A549 (cell line): ENCODE measurements around the gene BMPER. TPM values are rescaled to one million over a fixed set of nuclear protein-coding genes. Genes with fewer than 3 reads are reported as not detected.
A peak's percentile ranks its signal among the peaks of the same experiment; 100 is the strongest.

Source experiments
- ATAC-seq, 2 experiments: fragments of 200-7000 bp in 1 of 2; fragments of >200 bp in 1 of 2; cut with Nextera tagmentation in 1 of 2; cut with Tn5 transposase in 1 of 2; 3 replicates each; pipeline versions ENCODE4 v1.8.0 to v1.9.1; 2018 to 2020; ENCODE audit warnings: mild to moderate bottlenecking in 1 of 2, moderate library complexity in 1 of 2
- CTCF ChIA-PET: fragments of 300-600 bp; sonication (Branson Sonifier 250); formaldehyde crosslinking; extraction: SDS; loops from one replicate; lab custom pipeline; 2021; ENCODE audit warnings: antibody characterized with exemption, inconsistent platforms; lab: Yijun Ruan, JAX
- POLR2A ChIA-PET: fragments of 350-600 bp; formaldehyde crosslinking; extraction: SDS; loops from one replicate; lab custom pipeline; 2021; ENCODE audit warnings: antibody characterized with exemption, inconsistent platforms; lab: Yijun Ruan, JAX
- DNase-seq, 2 experiments: peaks; one replicate each; pipeline versions ENCODE4 v3.0.0 to v3.0.0-alpha.2; 2011 to 2016; ENCODE audit warnings: low read depth in 1 of 2, low spot score in 1 of 2
- FAIRE-seq: peaks from 2 replicates; lab custom pipeline; 2011; peaks lifted over from hg19 to GRCh38; lab: Jason Lieb, UNC
- H3K27ac ChIP-seq, 2 experiments: fragments of >200 bp; sonication (Bioruptor Twin); formaldehyde crosslinking; 3 replicates each; pipeline ENCODE4 v1.5.1; 2016 to 2017
- H3K4me1 ChIP-seq: fragments of >200 bp; sonication (Bioruptor Twin); formaldehyde crosslinking; 3 replicates; pipeline ENCODE4 v1.6.1; 2016
- H3K4me2 ChIP-seq: fragments of >200 bp; sonication (Bioruptor Twin); formaldehyde crosslinking; 3 replicates; pipeline ENCODE4 v1.6.1; 2016
- H3K4me3 ChIP-seq: fragments of >200 bp; sonication (Bioruptor Twin); formaldehyde crosslinking; 3 replicates; pipeline ENCODE4 v1.5.1; 2016
- H3K9me3 ChIP-seq: fragments of >200 bp; sonication (Bioruptor Twin); formaldehyde crosslinking; 3 replicates; pipeline ENCODE4 v1.6.1; 2016
- CBX8 ChIP-seq: fragments of 200-600 bp; sonication (generic); IDR thresholded peaks from 2 replicates; pipeline ENCODE4 v1.6.1; 2016
- CTCF ChIP-seq: fragments of >200 bp; sonication (Bioruptor Twin); formaldehyde crosslinking; IDR thresholded peaks from 3 replicates; pipeline ENCODE4 v1.5.1; 2016
- E2F6 ChIP-seq: IDR thresholded peaks from 2 replicates; pipeline ENCODE4 v1.6.1; 2012; ENCODE audit warnings: low read depth, borderline replicate concordance
- EHMT2 ChIP-seq: fragments of 200-600 bp; sonication (generic); IDR thresholded peaks from 2 replicates; pipeline ENCODE4 v1.6.1; 2016; ENCODE audit warnings: antibody characterized with exemption, low read depth, mild to moderate bottlenecking, moderate library complexity
- ELK1 ChIP-seq: fragments of 150-350 bp; IDR thresholded peaks from 2 replicates; pipeline ENCODE4 v1.6.1; 2014; ENCODE audit warnings: low read depth, mild to moderate bottlenecking, low read length
- FOSB ChIP-seq: fragments of 250-450 bp; sonication (Bioruptor Pico); IDR thresholded peaks from 2 replicates; pipeline ENCODE4 v1.5.0; 2020; ENCODE audit warnings: mild to moderate bottlenecking, moderate library complexity
- FOSL2 ChIP-seq, 2 experiments: fragments of 450-650 bp in 1 of 2; fragments of >200 bp in 1 of 2; sonication (Bioruptor Twin) in 1 of 2; formaldehyde crosslinking; IDR thresholded peaks; 2 replicates each; pipeline versions ENCODE4 v1.5.0 to v1.6.1; 2016 to 2020; ENCODE audit warnings: mild to moderate bottlenecking in 1 of 2, moderate library complexity in 1 of 2
- HOXB13 ChIP-seq: fragments of 250-450 bp; sonication (Bioruptor Pico); IDR thresholded peaks from 2 replicates; pipeline ENCODE4 v1.5.0; 2020; ENCODE audit warnings: low read depth, mild to moderate bottlenecking, moderate library complexity
- HOXB5 ChIP-seq: fragments of 250-450 bp; sonication (Bioruptor Pico); IDR thresholded peaks from 2 replicates; pipeline ENCODE4 v1.5.0; 2020; ENCODE audit warnings: mild to moderate bottlenecking, moderate library complexity
- JUN ChIP-seq, 2 experiments: fragments of >200 bp; sonication (Bioruptor Twin); formaldehyde crosslinking; IDR thresholded peaks; 2 replicates in 1 of 2; 3 replicates in 1 of 2; pipeline ENCODE4 v1.6.1; 2016 to 2017
- KDM1A ChIP-seq: fragments of 200-600 bp; sonication (generic); IDR thresholded peaks from 2 replicates; pipeline ENCODE4 v1.6.1; 2016; ENCODE audit warnings: low read depth, mild to moderate bottlenecking
- KDM5A ChIP-seq: fragments of 200-600 bp; sonication (generic); IDR thresholded peaks from 2 replicates; pipeline ENCODE4 v1.6.1; 2016; ENCODE audit warnings: antibody characterized with exemption, mild to moderate bottlenecking
- MAFK ChIP-seq: fragments of 450-650 bp; IDR thresholded peaks from 2 replicates; pipeline ENCODE4 v1.6.1; 2014; ENCODE audit not compliant: partially characterized antibody
- NPAS2 ChIP-seq: fragments of 250-450 bp; sonication (Bioruptor Pico); IDR thresholded peaks from 2 replicates; pipeline ENCODE4 v1.8.0; 2022; ENCODE audit warnings: mild to moderate bottlenecking, moderate library complexity, borderline replicate concordance
- PBX3 ChIP-seq: IDR thresholded peaks from 2 replicates; pipeline ENCODE4 v1.6.1; 2012
- POLR2A ChIP-seq: IDR thresholded peaks from 2 replicates; pipeline ENCODE4 v1.6.1; 2012; ENCODE audit warnings: mild to moderate bottlenecking, low read length
- POLR2AphosphoS2 ChIP-seq: conservative IDR thresholded peaks from 2 replicates; pipeline ENCODE4 v1.6.1; 2012; ENCODE audit warnings: low read length, improper control_type of control experiment, inconsistent platforms
- RAD21 ChIP-seq, 2 experiments: fragments of >200 bp in 1 of 2; sonication (Bioruptor Twin) in 1 of 2; formaldehyde crosslinking in 1 of 2; IDR thresholded peaks in 1 of 2; conservative IDR thresholded peaks in 1 of 2; 2 replicates in 1 of 2; 3 replicates in 1 of 2; pipeline ENCODE4 v1.6.1; 2012 to 2018; ENCODE audit warnings: inconsistent platforms in 1 of 2
- SMC3 ChIP-seq: fragments of >200 bp; sonication (Bioruptor Twin); formaldehyde crosslinking; IDR thresholded peaks from 3 replicates; pipeline ENCODE4 v1.6.1; 2018; ENCODE audit warnings: inconsistent platforms
- TFCP2L1 ChIP-seq: fragments of 250-450 bp; sonication (Bioruptor Pico); IDR thresholded peaks from 2 replicates; pipeline ENCODE4 v1.5.0; 2021; ENCODE audit warnings: mild to moderate bottlenecking
- ZC3H11A ChIP-seq: fragments of 450-650 bp; IDR thresholded peaks from 2 replicates; pipeline ENCODE4 v1.6.1; 2014; ENCODE audit warnings: antibody characterized with exemption, mild to moderate bottlenecking
- WGBS: methylation state at CpG from one replicate; pipeline ENCODE4 v1.1.6; 2017; ENCODE audit errors: missing lambda C conversion rate; 5-methylcytosine and 5-hydroxymethylcytosine counted together
- polyA plus RNA-seq, 4 experiments: library from polyadenylated mRNA; depleted of rRNA in 3 of 4; stranded (reverse); fragments of >200 nt; fragmentation: RNase III in 1 of 4; extraction: RNeasy Plus Mini Kit Qiagen cat#74134 plus additional on column Dnase treatment in 1 of 4; gene quantifications; 2 replicates in 3 of 4; 3 replicates in 1 of 4; pipeline ENCODE4 v1.2.3, GENCODE V29; 2011 to 2017

BMPER gene
- polyA plus RNA-seq, 2 of the 4 experiments (the other 2 are of a cell fraction): 5.0 to 5.8 TPM

- H3K4me2 ChIP-seq: peak overlapping the region; percentile 14; the same call in 1 of the 3 replicates
- FAIRE-seq: no peak
- ChIA-PET POLR2A (interaction anchor here (0.9 kb wide), 1 partner anchor 11 kb away, joined by 3 read pairs; no protein-coding TSS in a partner anchor), CTCF (interaction anchor here (1.2 to 1.6 kb wide), 2 partner anchors 9 to 11 kb away, joined by 3 read pairs; no protein-coding TSS in a partner anchor)
- peaks cover 17% of the 10 kb centered on the region; the same call in 2 of the 3 replicates for H3K4me1 ChIP-seq
- no peak for ATAC-seq
- peak overlapping the region; percentile 55 to 66; a peak in 5 of 6 replicates for H3K27ac ChIP-seq
- no peak for DNase-seq
- WGBS: 90% methylated on average over 1 of the region's 1 CpG
- H3K9me3 ChIP-seq: peaks cover 3% of the 10 kb centered on the region; the same call in 1 of the 3 replicates
- TF ChIP-seq FOSL2 (IDR thresholded peaks at IDR 0.05): no peak
- TF ChIP-seq FOSL2 (CRISPR knock-in tag; IDR thresholded peaks at IDR 0.05): no peak
- no peak for TF ChIP-seq KDM1A
- no peak for TF ChIP-seq POLR2AphosphoS2
- no peak for TF ChIP-seq TFCP2L1 (CRISPR knock-in tag)
- TF ChIP-seq JUN (IDR thresholded peaks at IDR 0.05): no peak
- TF ChIP-seq ZC3H11A: no peak
- TF ChIP-seq HOXB5 (CRISPR knock-in tag): no peak
- TF ChIP-seq SMC3: no peak
- TF ChIP-seq CBX8: no peak
- TF ChIP-seq HOXB13 (CRISPR knock-in tag): no peak
- no peak for TF ChIP-seq RAD21 (conservative IDR thresholded peaks at IDR 0.05 in 1 of 2, IDR thresholded peaks at IDR 0.05 in 1 of 2)
- TF ChIP-seq EHMT2: no peak
- no peak for TF ChIP-seq ELK1
- TF ChIP-seq NPAS2 (CRISPR knock-in tag): no peak
- no peak for TF ChIP-seq E2F6
- TF ChIP-seq CTCF: no peak
- no peak for TF ChIP-seq KDM5A
- no peak for TF ChIP-seq POLR2A
- no peak for TF ChIP-seq MAFK
- TF ChIP-seq FOSB (CRISPR knock-in tag): no peak
- H3K4me3 ChIP-seq: no peak overlapping the region
Measured at GRCh38 chr7:34048445-34048844, 143.1 kb downstream of the BMPER start.

GRCh38 chr7:34054075-34054474, 148.7 kb downstream of the BMPER start:
- FAIRE-seq (no peak), ATAC-seq (no peak)
- CTCF ChIA-PET: interaction anchor here (0.6 to 2.1 kb wide), 2 partner anchors 11 to 34 kb away, joined by 3 to 8 read pairs; no protein-coding TSS in a partner anchor

More at GRCh38 chr7:34054075-34054474, 148.7 kb downstream of the BMPER start:
- peaks cover 3% of the 10 kb centered on the region; the same call in 1 of the 3 replicates for H3K9me3 ChIP-seq
- DNase-seq: no peak
- WGBS: 82% methylated on average over 3 of the region's 3 CpGs
- H3K4me1 ChIP-seq: peaks cover 23% of the 10 kb centered on the region
- TF ChIP-seq PBX3: no peak
- POLR2A ChIA-PET: no interaction called here
- no peak overlapping the region for H3K4me3 ChIP-seq
- no peak overlapping the region for H3K4me2 ChIP-seq
- peak overlapping the region; percentile 17 to 41; a peak in 4 of 6 replicates for H3K27ac ChIP-seq
